ENCODE data around the gene AMMECR1.

Gene AMMECR1

DNA sequence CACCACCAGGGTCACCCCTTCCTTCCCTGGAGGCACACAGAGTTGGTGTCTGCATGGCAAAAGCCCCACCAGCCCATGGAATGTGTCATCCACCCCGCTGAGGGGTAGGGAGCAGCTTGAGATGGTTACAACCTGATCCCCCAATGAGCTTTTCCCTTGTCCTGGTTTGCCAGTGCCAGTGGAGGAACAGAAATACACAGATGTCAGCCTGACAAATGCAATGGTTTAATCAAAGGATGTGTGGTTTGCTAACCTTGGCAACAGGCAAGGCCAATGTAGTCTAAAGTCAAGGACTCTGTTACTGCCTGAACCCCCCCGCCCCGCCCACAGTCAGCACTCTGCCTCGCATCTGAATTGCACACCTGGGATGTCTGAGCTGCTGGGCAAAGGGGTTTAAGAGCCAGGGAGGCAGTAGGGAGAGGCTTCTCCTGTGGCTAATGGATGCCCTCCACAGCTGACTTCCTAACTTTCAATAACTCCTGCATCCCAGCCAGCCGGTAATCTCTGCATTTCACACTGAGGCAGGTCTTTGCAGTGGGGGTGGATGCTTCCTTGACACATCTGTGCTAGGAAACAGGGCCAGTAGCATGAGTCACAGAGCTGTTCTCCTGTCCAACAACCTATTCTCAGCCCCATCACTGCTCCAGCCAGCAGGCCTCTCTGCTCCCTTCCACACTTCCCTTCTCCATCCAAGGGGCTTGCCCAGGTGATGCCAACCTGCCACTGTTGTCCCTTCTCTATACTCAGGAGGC is 137.5 kb downstream of the AMMECR1 start:
- H3K36me3 ChIP-seq (ENCODE audit: insufficient read depth, insufficient read length, low read length) = peaks cover 6% of the 10 kb centered on the region
- H3K9me3 ChIP-seq (ENCODE audit: insufficient read depth, low read length) = no peaks in the 10 kb centered on the region
- TF ChIP-seq YY1 (IDR thresholded peaks at IDR 0.05; ENCODE audit: insufficient read depth, insufficient read length) = no peak
- TF ChIP-seq ZNF274 (IDR thresholded peaks at IDR 0.05; ENCODE audit: low read depth, low read length) = no peak
- TF ChIP-seq SUZ12 (IDR thresholded peaks at IDR 0.05; ENCODE audit: extremely low read depth, insufficient read depth, insufficient read length) = no peak
- no peak overlapping the region for H3K4me3 ChIP-seq (ENCODE audit: insufficient read length, low read depth)
- H3K9ac ChIP-seq (ENCODE audit: insufficient read length, low read depth) = no peak overlapping the region
- H3K27me3 ChIP-seq (ENCODE audit: insufficient read depth, insufficient read length) = no peaks in the 10 kb centered on the region
- no peak for DNase-seq (ENCODE audit: low read depth, low spot score)
- peaks cover 3% of the 10 kb centered on the region for H3K4me1 ChIP-seq (ENCODE audit: insufficient read depth, insufficient read length)

DNA sequence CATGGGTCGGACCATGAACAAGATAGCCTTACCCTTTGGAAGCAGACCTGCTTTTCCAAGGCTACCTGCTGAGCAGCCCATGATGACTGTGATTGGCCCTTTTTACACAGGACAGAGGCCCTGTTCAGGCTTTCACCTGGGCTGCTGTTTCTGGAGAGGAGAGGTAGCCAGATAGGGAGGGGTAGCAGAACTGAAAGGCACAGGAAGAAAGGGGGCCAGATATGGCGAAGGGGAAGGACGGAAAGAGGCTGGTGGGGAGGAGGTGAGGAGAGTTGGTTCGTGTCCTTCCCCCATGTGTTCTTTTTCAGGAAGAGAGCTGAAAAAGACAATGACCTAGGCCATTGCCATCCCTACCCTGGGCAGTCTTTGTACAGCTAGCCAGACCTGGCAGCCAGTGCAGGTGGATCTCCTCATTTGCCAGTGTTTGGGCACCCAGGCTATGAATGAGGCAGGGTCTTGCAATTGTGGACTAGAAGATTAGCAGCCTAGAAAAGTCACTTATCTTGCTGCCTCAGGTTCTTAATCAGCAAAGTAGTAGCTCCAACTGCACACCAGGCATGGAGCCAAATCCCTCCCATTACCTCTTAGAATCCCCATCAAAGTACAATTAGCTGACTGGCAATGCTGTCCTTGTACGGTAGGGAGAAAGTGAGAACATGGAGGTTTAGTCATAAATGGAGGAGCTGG is 139.6 kb downstream of the AMMECR1 start:
- Histone ChIP-seq H3K36me3 (ENCODE audit: insufficient read depth, insufficient read length, low read length) (peaks cover 16% of the 10 kb centered on the region), H3K9me3 (ENCODE audit: insufficient read depth, low read length) (no peaks in the 10 kb centered on the region), H3K27me3 (ENCODE audit: insufficient read depth, insufficient read length) (no peaks in the 10 kb centered on the region), H3K4me1 (ENCODE audit: insufficient read depth, insufficient read length) (peaks cover 3% of the 10 kb centered on the region), H3K9ac (ENCODE audit: insufficient read length, low read depth) (no peak overlapping the region), H3K4me3 (ENCODE audit: insufficient read length, low read depth) (no peak overlapping the region)
- DNase-seq (ENCODE audit: low read depth, low spot score) = no peak
- TF ChIP-seq ZNF274 (IDR thresholded peaks at IDR 0.05; ENCODE audit: low read depth, low read length) (no peak), SUZ12 (IDR thresholded peaks at IDR 0.05; ENCODE audit: extremely low read depth, insufficient read depth, insufficient read length) (no peak), YY1 (IDR thresholded peaks at IDR 0.05; ENCODE audit: insufficient read depth, insufficient read length) (no peak)

DNA sequence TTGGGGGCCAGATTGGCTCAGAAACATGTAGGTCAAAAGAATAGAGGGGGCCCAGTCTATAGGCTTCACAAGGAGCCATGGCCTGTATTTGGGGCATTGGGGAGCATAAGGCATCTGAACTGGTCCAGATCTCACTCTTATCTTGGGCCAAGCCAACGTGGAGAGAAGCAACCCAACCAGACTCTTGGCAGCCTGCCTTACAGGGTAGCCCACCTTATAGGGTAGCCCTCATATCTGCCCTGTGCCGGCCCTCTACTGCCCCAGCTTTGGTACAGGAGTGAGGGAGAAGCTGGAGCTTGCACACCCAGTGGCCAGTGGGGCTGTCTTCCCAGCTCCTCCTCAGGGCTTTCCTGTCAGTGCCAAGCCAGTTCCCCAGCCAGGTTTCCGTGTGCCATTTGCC is 142.2 kb downstream of the AMMECR1 start:
- Histone ChIP-seq H3K4me1 (ENCODE audit: insufficient read depth, insufficient read length) (peaks cover 2% of the 10 kb centered on the region), H3K9ac (ENCODE audit: insufficient read length, low read depth) (no peak overlapping the region), H3K9me3 (ENCODE audit: insufficient read depth, low read length) (no peaks in the 10 kb centered on the region), H3K36me3 (ENCODE audit: insufficient read depth, insufficient read length, low read length) (peaks cover 25% of the 10 kb centered on the region), H3K4me3 (ENCODE audit: insufficient read length, low read depth) (no peak overlapping the region), H3K27me3 (ENCODE audit: insufficient read depth, insufficient read length) (no peaks in the 10 kb centered on the region)
- DNase-seq (ENCODE audit: low read depth, low spot score) = no peak
- no peak for TF ChIP-seq SUZ12 (IDR thresholded peaks at IDR 0.05; ENCODE audit: extremely low read depth, insufficient read depth, insufficient read length)
- TF ChIP-seq ZNF274 (IDR thresholded peaks at IDR 0.05; ENCODE audit: low read depth, low read length) = no peak
- TF ChIP-seq YY1 (IDR thresholded peaks at IDR 0.05; ENCODE audit: insufficient read depth, insufficient read length) = no peak

DNA sequence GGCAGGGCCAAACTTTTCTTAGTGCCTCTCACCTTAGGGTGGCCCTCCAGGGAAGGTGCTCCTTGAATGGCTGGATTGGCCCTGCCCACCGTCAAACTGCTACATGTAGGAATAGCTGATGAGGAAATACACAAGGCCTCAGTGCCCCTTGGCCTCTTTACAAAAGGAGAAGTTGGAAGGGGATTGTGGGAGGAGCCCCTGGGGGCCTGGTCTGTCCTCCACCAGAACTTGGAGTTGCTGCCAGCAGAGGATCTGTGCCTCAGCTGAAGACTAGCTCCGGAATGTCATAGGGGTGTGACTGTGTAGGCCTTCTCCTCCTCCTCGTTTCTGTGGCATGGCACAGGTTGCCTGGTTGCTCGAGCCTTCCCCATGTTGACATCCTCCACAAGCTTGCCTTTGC is 142.7 kb downstream of the AMMECR1 start:
- Histone ChIP-seq H3K9me3 (ENCODE audit: insufficient read depth, low read length) (no peaks in the 10 kb centered on the region), H3K4me1 (ENCODE audit: insufficient read depth, insufficient read length) (no peaks in the 10 kb centered on the region), H3K36me3 (ENCODE audit: insufficient read depth, insufficient read length, low read length) (peaks cover 25% of the 10 kb centered on the region), H3K9ac (ENCODE audit: insufficient read length, low read depth) (no peak overlapping the region), H3K27me3 (ENCODE audit: insufficient read depth, insufficient read length) (no peaks in the 10 kb centered on the region), H3K4me3 (ENCODE audit: insufficient read length, low read depth) (no peak overlapping the region)
- TF ChIP-seq SUZ12 (IDR thresholded peaks at IDR 0.05; ENCODE audit: extremely low read depth, insufficient read depth, insufficient read length) (no peak), YY1 (IDR thresholded peaks at IDR 0.05; ENCODE audit: insufficient read depth, insufficient read length) (no peak), ZNF274 (IDR thresholded peaks at IDR 0.05; ENCODE audit: low read depth, low read length) (no peak)
- DNase-seq (ENCODE audit: low read depth, low spot score) = no peak

DNA sequence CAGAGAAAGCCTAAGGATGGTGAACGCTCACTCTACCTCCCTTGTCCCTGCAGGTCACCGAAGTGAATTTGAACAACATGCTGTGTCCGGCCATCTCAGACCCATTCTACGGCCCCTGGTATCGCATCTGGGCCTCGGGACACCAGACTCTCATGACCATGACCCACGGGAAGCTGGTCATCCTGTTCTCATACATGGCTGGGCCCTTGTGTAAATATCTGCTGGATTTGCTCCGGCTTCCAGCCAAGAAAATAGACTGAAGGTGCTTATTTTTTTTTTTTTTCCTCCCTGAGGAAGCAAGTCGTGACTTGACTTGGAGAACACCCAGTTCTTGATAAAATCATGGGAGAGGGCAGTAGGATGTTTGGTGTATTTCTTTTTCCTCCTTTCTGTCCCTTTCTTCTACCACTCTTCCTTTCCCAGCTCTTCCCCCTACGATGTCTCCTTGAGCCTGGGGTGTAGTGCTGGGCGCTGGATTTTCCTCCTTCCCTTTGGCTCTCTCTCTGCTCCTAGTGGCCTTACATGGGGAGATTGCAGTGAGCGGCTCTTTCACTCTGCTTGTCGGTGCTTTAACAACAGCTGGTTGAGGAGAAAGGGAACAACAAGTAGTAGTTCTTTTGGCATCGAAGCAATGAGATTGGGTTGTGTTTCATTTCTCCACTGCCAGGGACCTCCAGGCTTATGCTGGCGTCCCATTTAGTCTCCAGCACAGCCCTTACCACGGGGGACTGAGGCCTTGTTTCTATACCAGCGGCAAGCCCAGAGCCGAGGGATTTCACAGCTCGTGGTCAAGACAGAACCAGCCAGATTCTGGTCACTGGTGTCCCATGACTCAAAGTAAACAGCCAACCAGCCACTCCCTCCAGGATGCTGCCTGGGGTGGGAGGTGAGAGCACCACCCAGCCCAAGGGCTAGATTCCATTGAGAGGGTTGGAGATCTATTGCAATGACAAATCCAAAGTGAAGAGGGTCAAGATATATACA is 144.4 kb downstream of the AMMECR1 start:
- Histone ChIP-seq H3K9ac (ENCODE audit: insufficient read length, low read depth) (no peak overlapping the region), H3K27me3 (ENCODE audit: insufficient read depth, insufficient read length) (no peaks in the 10 kb centered on the region), H3K9me3 (ENCODE audit: insufficient read depth, low read length) (no peaks in the 10 kb centered on the region), H3K4me1 (ENCODE audit: insufficient read depth, insufficient read length) (no peaks in the 10 kb centered on the region), H3K4me3 (ENCODE audit: insufficient read length, low read depth) (no peak overlapping the region), H3K36me3 (ENCODE audit: insufficient read depth, insufficient read length, low read length) (peaks cover 24% of the 10 kb centered on the region)
- TF ChIP-seq SUZ12 (IDR thresholded peaks at IDR 0.05; ENCODE audit: extremely low read depth, insufficient read depth, insufficient read length) (no peak), YY1 (IDR thresholded peaks at IDR 0.05; ENCODE audit: insufficient read depth, insufficient read length) (no peak), ZNF274 (IDR thresholded peaks at IDR 0.05; ENCODE audit: low read depth, low read length) (no peak)
- DNase-seq (ENCODE audit: low read depth, low spot score) = no peak

DNA sequence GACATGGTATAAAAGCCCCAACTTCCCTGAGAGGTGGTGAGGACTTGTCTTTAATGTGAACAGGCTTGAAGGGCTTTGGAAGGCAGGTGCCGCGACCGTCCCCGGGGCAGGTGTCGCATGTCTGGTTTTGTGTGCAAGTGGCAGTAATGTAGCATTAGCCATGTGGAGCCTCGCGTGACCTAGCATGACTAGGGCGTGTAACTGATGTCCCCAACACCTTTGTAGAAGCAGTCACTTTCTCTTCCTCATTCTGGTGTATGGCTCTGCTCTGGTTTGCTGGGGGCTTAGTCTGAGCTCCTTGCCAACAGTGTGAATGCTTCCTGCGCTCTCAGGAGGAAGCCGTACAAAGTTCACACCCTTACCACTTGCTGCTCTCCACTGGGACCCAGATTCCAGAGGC is 145.7 kb downstream of the AMMECR1 start:
- Histone ChIP-seq H3K9me3 (ENCODE audit: insufficient read depth, low read length) (no peaks in the 10 kb centered on the region), H3K27me3 (ENCODE audit: insufficient read depth, insufficient read length) (no peaks in the 10 kb centered on the region), H3K4me3 (ENCODE audit: insufficient read length, low read depth) (no peak overlapping the region), H3K9ac (ENCODE audit: insufficient read length, low read depth) (no peak overlapping the region), H3K36me3 (ENCODE audit: insufficient read depth, insufficient read length, low read length) (peaks cover 20% of the 10 kb centered on the region), H3K4me1 (ENCODE audit: insufficient read depth, insufficient read length) (peaks cover 4% of the 10 kb centered on the region)
- no peak for DNase-seq (ENCODE audit: low read depth, low spot score)
- TF ChIP-seq SUZ12 (IDR thresholded peaks at IDR 0.05; ENCODE audit: extremely low read depth, insufficient read depth, insufficient read length) (no peak), YY1 (IDR thresholded peaks at IDR 0.05; ENCODE audit: insufficient read depth, insufficient read length) (no peak), ZNF274 (IDR thresholded peaks at IDR 0.05; ENCODE audit: low read depth, low read length) (no peak)
